GM18868 (cell line): Measurements from ENCODE around the gene SMR3B.

Experiments used
- ATAC-seq: cut with Tn5 transposase; IDR thresholded peaks from one replicate; pipeline ENCODE4 v1.9.1; 2021; ENCODE audit warnings: mild to moderate bottlenecking, moderate library complexity; ENCODE audit not compliant: unreplicated experiment

Gene SMR3B

GRCh38 chr4:70382691-70383181 lies at the start of gene SMR3B:
SMR3B (plus strand) TSS chr4:70383131; CDS start chr4:70384511, 1,380 bp downstream.
- ATAC-seq, result no peak

- no peak for ATAC-seq
Observed at GRCh38 chr4:70334681-70335080, 48.2 kb upstream of the SMR3B start, which contains the start of gene CABS1. CABS1 (plus strand) TSS chr4:70334981; CDS start chr4:70335040, 59 bp downstream.

- ATAC-seq, result no peak
Observed at GRCh38 chr4:70336043-70336442, 46.9 kb upstream of the SMR3B start.

GRCh38 chr4:70337886-70338420 lies 45.0 kb upstream of the SMR3B start:
- no peak for ATAC-seq

- ATAC-seq, result no peak
Observed at GRCh38 chr4:70356185-70356584, 26.7 kb upstream of the SMR3B start.

GRCh38 chr4:70359115-70359661 lies 23.7 kb upstream of the SMR3B start:
- ATAC-seq, result no peak

- no peak for ATAC-seq
Observed at GRCh38 chr4:70360460-70360859, 22.5 kb upstream of the SMR3B start, which contains the start of gene SMR3A. SMR3A (plus strand) TSS chr4:70360760; CDS start chr4:70362116, 1,356 bp downstream.

- ATAC-seq, result no peak
Observed at GRCh38 chr4:70364002-70364401, 18.9 kb upstream of the SMR3B start.

GRCh38 chr4:70365479-70365878 lies 17.5 kb upstream of the SMR3B start:
- ATAC-seq, result peak; percentile 43

GRCh38 chr4:70367813-70368212 lies 15.1 kb upstream of the SMR3B start:
- ATAC-seq, result no peak

- no peak for ATAC-seq
Observed at GRCh38 chr4:70371987-70372386, 10.9 kb upstream of the SMR3B start.

- ATAC-seq, result no peak
Observed at GRCh38 chr4:70372760-70373159, 10.2 kb upstream of the SMR3B start.

GRCh38 chr4:70380578-70380977 lies 2.4 kb upstream of the SMR3B start:
- ATAC-seq, result no peak

GRCh38 chr4:70392057-70392776 lies 9.3 kb downstream of the SMR3B start:
- peak; percentile 44 for ATAC-seq

GRCh38 chr4:70397580-70397979 lies 14.6 kb downstream of the SMR3B start, which contains the start of gene OPRPN:
OPRPN (plus strand) TSS chr4:70397940; CDS start chr4:70399286, 1,346 bp downstream.
- ATAC-seq, result no peak

- ATAC-seq, result no peak
Observed at GRCh38 chr4:70399319-70399718, 16.4 kb downstream of the SMR3B start.

GRCh38 chr4:70402762-70403161 lies 19.8 kb downstream of the SMR3B start:
- no peak for ATAC-seq

- no peak for ATAC-seq
Observed at GRCh38 chr4:70405765-70406164, 22.8 kb downstream of the SMR3B start.

GRCh38 chr4:70425306-70425705 lies 42.4 kb downstream of the SMR3B start:
- no peak for ATAC-seq

GRCh38 chr4:70426789-70427188 lies 43.9 kb downstream of the SMR3B start:
- ATAC-seq, result no peak

GRCh38 chr4:70437197-70437596 lies 54.3 kb downstream of the SMR3B start:
- no peak for ATAC-seq
